H1 (cell line): ENCODE measurements around the gene CSF3R. TPM values are rescaled to one million over a fixed set of nuclear protein-coding genes. Genes with fewer than 3 reads are reported as not detected.

Source experiments
- CTCF ChIA-PET: fragments of 300-600 bp; sonication (Branson Sonifier 250); formaldehyde crosslinking; loops from one replicate; lab custom pipeline; 2021; ENCODE audit not compliant: partially characterized antibody; lab: Charles Lee
- POLR2A ChIA-PET: fragments of 300-600 bp; sonication (Branson Sonifier 250); formaldehyde crosslinking; loops from one replicate; lab custom pipeline; 2021; ENCODE audit warnings: inconsistent platforms; ENCODE audit not compliant: partially characterized antibody; lab: Charles Lee
- DNase-seq, 2 experiments: peaks; one replicate each; pipeline versions ENCODE4 v3.0.0 to v3.0.0-alpha.2; 2010 to 2022; ENCODE audit warnings: low spot score in 2 of 2, low read depth in 1 of 2, mixed read lengths in 1 of 2
- FAIRE-seq: peaks from 2 replicates; lab custom pipeline; 2011; peaks lifted over from hg19 to GRCh38; lab: Jason Lieb, UNC
- H2AFZ ChIP-seq: 2 replicates; pipeline ENCODE4 v1.8.1; 2012; ENCODE audit warnings: low read length, inconsistent platforms
- H2AK5ac ChIP-seq: 2 replicates; pipeline ENCODE4 v1.6.1; 2013; ENCODE audit warnings: low read depth, low read length
- H2BK120ac ChIP-seq: replicated peaks from 2 replicates; pipeline ENCODE3; 2013; ENCODE audit warnings: low read depth, low read length, inconsistent platforms
- H2BK12ac ChIP-seq: 2 replicates; pipeline ENCODE4 v1.6.1; 2013; ENCODE audit warnings: low read depth, low read length
- H2BK15ac ChIP-seq: 2 replicates; pipeline ENCODE4 v1.6.1; 2013; ENCODE audit warnings: low read length
- H2BK20ac ChIP-seq: 2 replicates; pipeline ENCODE4 v1.6.1; 2013; ENCODE audit warnings: low read length
- H2BK5ac ChIP-seq: 2 replicates; pipeline ENCODE4 v1.6.1; 2013; ENCODE audit warnings: low read depth, low read length
- H3K14ac ChIP-seq: 2 replicates; pipeline ENCODE4 v1.6.1; 2013; ENCODE audit warnings: inconsistent platforms; ENCODE audit not compliant: insufficient read length
- H3K18ac ChIP-seq: 2 replicates; pipeline ENCODE4 v1.6.1; 2013; ENCODE audit warnings: low read length; ENCODE audit errors: extremely low read depth
- H3K23ac ChIP-seq: 2 replicates; pipeline ENCODE4 v1.6.1; 2013; ENCODE audit warnings: inconsistent platforms; ENCODE audit not compliant: insufficient read length
- H3K23me2 ChIP-seq: 2 replicates; pipeline ENCODE4 v1.6.1; 2013; ENCODE audit warnings: low read depth, low read length
- H3K27ac ChIP-seq: 2 replicates; pipeline ENCODE4 v1.6.1; 2011; ENCODE audit warnings: low read depth, low read length, inconsistent platforms
- H3K27me3 ChIP-seq, 4 experiments: replicated peaks in 1 of 4; 1 replicate in 1 of 4; 2 replicates in 3 of 4; pipeline versions ENCODE4 v1.6.1 to v1.8.1; 2011 to 2013; ENCODE audit warnings: low read length in 3 of 4, mild to moderate bottlenecking in 3 of 4, inconsistent platforms in 2 of 4, mixed read lengths in 2 of 4, moderate library complexity in 1 of 4; ENCODE audit not compliant: control insufficient read depth in 3 of 4, insufficient read depth in 3 of 4; ENCODE audit errors: extremely low read depth in 1 of 4
- H3K36me3 ChIP-seq, 4 experiments: 2 replicates each; pipeline versions ENCODE4 v1.6.1 to v1.8.1; 2011 to 2013; ENCODE audit warnings: mild to moderate bottlenecking in 4 of 4, low read length in 3 of 4, moderate library complexity in 2 of 4, control low read depth in 1 of 4, inconsistent platforms in 1 of 4; ENCODE audit not compliant: insufficient read depth in 4 of 4, control insufficient read depth in 2 of 4
- H3K4ac ChIP-seq: replicated peaks from 2 replicates; pipeline ENCODE3; 2013; ENCODE audit warnings: low read length, low read depth, mixed read lengths, inconsistent platforms; ENCODE audit not compliant: insufficient read length
- H3K4me1 ChIP-seq, 4 experiments: replicated peaks in 1 of 4; 1 replicate in 1 of 4; 2 replicates in 3 of 4; pipeline versions ENCODE4 v1.6.1 to v1.8.1; 2011 to 2013; ENCODE audit warnings: low read length in 3 of 4, inconsistent platforms in 2 of 4, mixed read lengths in 1 of 4; ENCODE audit not compliant: insufficient read depth in 4 of 4, control insufficient read depth in 3 of 4
- H3K4me2 ChIP-seq, 2 experiments: 2 replicates each; pipeline versions ENCODE4 v1.6.1 to v1.8.1; 2011 to 2013; ENCODE audit warnings: low read depth in 2 of 2, low read length in 2 of 2, control low read depth in 1 of 2, inconsistent platforms in 1 of 2, mild to moderate bottlenecking in 1 of 2; ENCODE audit not compliant: insufficient read depth in 1 of 2
- H3K4me3 ChIP-seq, 4 experiments: fragments of 200-600, 300-600 bp in 1 of 4; sonication (generic), shearing (Covaris generic), sonication (Bioruptor Twin) in 1 of 4; 2 replicates each; pipeline versions ENCODE4 v1.5.1 to v1.8.1; 2011 to 2016; ENCODE audit warnings: low read length in 4 of 4, low read depth in 3 of 4, control low read depth in 2 of 4, inconsistent platforms in 2 of 4, mild to moderate bottlenecking in 2 of 4, mixed read lengths in 1 of 4, moderate library complexity in 1 of 4; ENCODE audit not compliant: insufficient read depth in 2 of 4; ENCODE audit errors: extremely low read depth in 1 of 4
- H3K56ac ChIP-seq: replicated peaks from 2 replicates; pipeline ENCODE3; 2013; ENCODE audit warnings: low read depth, mild to moderate bottlenecking, mixed read lengths, low read length, inconsistent platforms; ENCODE audit not compliant: insufficient read length
- H3K79me1 ChIP-seq: 2 replicates; pipeline ENCODE4 v1.6.1; 2013; ENCODE audit warnings: low read depth, low read length, control low read depth
- H3K79me2 ChIP-seq, 2 experiments: 2 replicates each; pipeline versions ENCODE4 v1.6.1 to v1.8.1; 2012 to 2013; ENCODE audit warnings: low read length in 2 of 2, mild to moderate bottlenecking in 2 of 2, inconsistent platforms in 1 of 2; ENCODE audit not compliant: insufficient read depth in 2 of 2, control insufficient read depth in 1 of 2
- H3K9ac ChIP-seq, 4 experiments: replicated peaks in 1 of 4; 1 replicate in 1 of 4; 2 replicates in 3 of 4; pipeline versions ENCODE4 v1.6.1 to v1.8.1; 2011 to 2013; ENCODE audit warnings: low read depth in 3 of 4, low read length in 3 of 4, control low read depth in 2 of 4, mild to moderate bottlenecking in 2 of 4, moderate library complexity in 2 of 4, inconsistent platforms in 1 of 4; ENCODE audit errors: extremely low read depth in 1 of 4
- H3K9me3 ChIP-seq, 2 experiments: 2 replicates each; pipeline versions ENCODE4 v1.6.1 to v1.8.1; 2012 to 2013; ENCODE audit warnings: mild to moderate bottlenecking in 2 of 2, moderate library complexity in 2 of 2, control low read depth in 1 of 2, inconsistent platforms in 1 of 2, low read depth in 1 of 2, low read length in 1 of 2, mixed read lengths in 1 of 2; ENCODE audit not compliant: insufficient read depth in 2 of 2
- H4K20me1 ChIP-seq, 2 experiments: replicated peaks in 1 of 2; 2 replicates each; pipeline versions ENCODE3 to v1.8.1; 2011 to 2013; ENCODE audit warnings: inconsistent platforms in 2 of 2, low read length in 2 of 2, mild to moderate bottlenecking in 1 of 2; ENCODE audit not compliant: insufficient read depth in 2 of 2, control insufficient read depth in 1 of 2
- H4K5ac ChIP-seq: 2 replicates; pipeline ENCODE4 v1.6.1; 2013; ENCODE audit warnings: low read length, low read depth, mixed read lengths, inconsistent platforms; ENCODE audit not compliant: insufficient read length
- H4K8ac ChIP-seq: 2 replicates; pipeline ENCODE4 v1.8.0; 2013; ENCODE audit warnings: mild to moderate bottlenecking, moderate library complexity, low read length, inconsistent platforms; ENCODE audit not compliant: insufficient read depth; ENCODE audit errors: extremely low read depth
- H4K91ac ChIP-seq: replicated peaks from 2 replicates; pipeline ENCODE3; 2013; ENCODE audit warnings: low read length, mixed read lengths, inconsistent platforms; ENCODE audit not compliant: insufficient read length
- ATF3 ChIP-seq: IDR thresholded peaks from 2 replicates; pipeline ENCODE4 v1.6.1; 2011; ENCODE audit warnings: low read depth, mild to moderate bottlenecking, low read length; ENCODE audit not compliant: insufficient read depth
- FOSL1 ChIP-seq: IDR thresholded peaks from 2 replicates; pipeline ENCODE4 v1.6.1; 2011; ENCODE audit warnings: mild to moderate bottlenecking, low read depth, low read length, moderate library complexity; ENCODE audit not compliant: insufficient read depth
- JUN ChIP-seq: IDR thresholded peaks from 2 replicates; pipeline ENCODE4 v1.6.1; 2011; ENCODE audit warnings: low read depth, mild to moderate bottlenecking, improper control_type of control experiment, low read length
- MAX ChIP-seq: IDR thresholded peaks from 2 replicates; pipeline ENCODE4 v1.6.1; 2012; ENCODE audit warnings: inconsistent platforms
- RFX5 ChIP-seq: IDR thresholded peaks from 2 replicates; pipeline ENCODE4 v1.6.1; 2011; ENCODE audit warnings: low read depth, low read length, improper control_type of control experiment, borderline replicate concordance
- SP1 ChIP-seq: IDR thresholded peaks from 2 replicates; pipeline ENCODE4 v1.6.1; 2011; ENCODE audit warnings: low read depth, low read length
- SP2 ChIP-seq: IDR thresholded peaks from 2 replicates; pipeline ENCODE4 v1.6.1; 2012; ENCODE audit warnings: mild to moderate bottlenecking, low read length, inconsistent platforms
- SUZ12 ChIP-seq: fragments of 200-600 bp; sonication (generic); IDR thresholded peaks from 2 replicates; pipeline ENCODE4 v1.6.1; 2012; ENCODE audit warnings: mild to moderate bottlenecking, inconsistent platforms, low read length, moderate library complexity, mixed read lengths
- TAF1 ChIP-seq: IDR thresholded peaks from 2 replicates; pipeline ENCODE4 v1.6.1; 2011; ENCODE audit warnings: mild to moderate bottlenecking, low read depth, low read length
- TBP ChIP-seq: IDR thresholded peaks from 2 replicates; pipeline ENCODE4 v1.6.1; 2011; ENCODE audit warnings: low read depth, low read length, improper control_type of control experiment
- USF2 ChIP-seq: IDR thresholded peaks from 2 replicates; pipeline ENCODE4 v1.6.1; 2011; ENCODE audit warnings: low read length, improper control_type of control experiment
- WGBS, 2 experiments: shearing (Covaris generic) in 1 of 2; methylation state at CpG; one replicate each; pipeline versions ENCODE4 v1.1.6 to v1.1.7; 2013 to 2015; ENCODE audit warnings: low lambda C conversion rate in 2 of 2, mixed read lengths in 2 of 2, inconsistent platforms in 1 of 2, low coverage in 1 of 2, missing lambda C conversion rate in 1 of 2; ENCODE audit not compliant: insufficient replicate concordance in 2 of 2, insufficient coverage in 1 of 2, insufficient read length in 1 of 2; ENCODE audit errors: extremely low coverage in 1 of 2, missing lambda C conversion rate in 1 of 2; 5-methylcytosine and 5-hydroxymethylcytosine counted together
- polyA plus RNA-seq, 7 experiments: library from polyadenylated mRNA; depleted of rRNA in 3 of 7; stranded (reverse) in 5 of 7; unstranded in 2 of 7; fragments of >200 nt in 5 of 7; fragments of 200-250 nt in 2 of 7; gene quantifications; 1 replicate in 5 of 7; 2 replicates in 1 of 7; 4 replicates in 1 of 7; pipeline versions ENCODE4 v1.2.1 to v1.2.3, GENCODE V29; 2011 to 2013; ENCODE audit warnings: missing spikeins in 2 of 7, mixed read lengths in 2 of 7
- total RNA-seq: library from RNA; stranded (reverse); fragmentation: NEBNext Ultra II Directional; extraction: Animal tissue kit (Norgen Biotek cat#: 25700); gene quantifications from 2 replicates; pipeline ENCODE4 v1.2.1, GENCODE V29; 2021

CSF3R gene
- total and polyA plus RNA-seq, 2 of the 8 experiments (the other 6 are each of a cell fraction or from before 2014, with no cell fraction given), result not detected

- H3K27ac ChIP-seq, result no peak overlapping the region
- no peaks in the 10 kb centered on the region for H3K23me2 ChIP-seq
- H2BK20ac ChIP-seq, result no peak overlapping the region
- no peak for TF ChIP-seq MAX
- no peak for TF ChIP-seq JUN
- TF ChIP-seq USF2, result no peak
- TF ChIP-seq SP2, result no peak
- no peak for TF ChIP-seq ATF3
- TF ChIP-seq TBP, result no peak
- TF ChIP-seq TAF1, result no peak
- no peak for TF ChIP-seq FOSL1
- TF ChIP-seq SP1, result no peak
- TF ChIP-seq SUZ12, result no peak
- no peak for TF ChIP-seq RFX5
- FAIRE-seq (no peak), DNase-seq (no peak)
- H3K79me1 ChIP-seq, result no peaks in the 10 kb centered on the region
- 0 out of 7 replicates have a peak, but pooled peaks cover 0 to 2% (median 0%) of the 10 kb centered on the region in 4 experiments for H3K4me1 ChIP-seq
- H3K9me3 ChIP-seq, result no peaks in the 10 kb centered on the region; a peak in 1 of 4 replicates
- no peak overlapping the region for H2AK5ac ChIP-seq
- H4K8ac ChIP-seq, result no peak overlapping the region
- WGBS, 2 experiments, result 84% methylated on average over 2 of the region's 7 CpGs; no CpG with 5 or more reads in 1 of the 2 experiments
- H3K4ac ChIP-seq, result no peak overlapping the region
- no peak overlapping the region for H3K23ac ChIP-seq
- no peak overlapping the region for H2BK12ac ChIP-seq
- H3K4me3 ChIP-seq, result no peak overlapping the region
- no peak overlapping the region for H4K5ac ChIP-seq
- H3K9ac ChIP-seq, result no peak overlapping the region
- H3K18ac ChIP-seq, result no peak overlapping the region
- H3K79me2 ChIP-seq, result no peaks in the 10 kb centered on the region
- H3K27me3 ChIP-seq, result no peaks in the 10 kb centered on the region
- H3K56ac ChIP-seq, result no peak overlapping the region
- no peaks in the 10 kb centered on the region for H4K20me1 ChIP-seq
- no peak overlapping the region for H2BK5ac ChIP-seq
- no peak overlapping the region for H2AFZ ChIP-seq
- no peak overlapping the region for H2BK15ac ChIP-seq
- H3K36me3 ChIP-seq, result no peaks in the 10 kb centered on the region
- no peak overlapping the region for H3K4me2 ChIP-seq
- H3K14ac ChIP-seq, result no peak overlapping the region
- POLR2A ChIA-PET, result interaction anchor here (0.9 kb wide), 1 partner anchor 66 kb away, joined by 3 read pairs; the partner anchor contains the start of gene MRPS15
- CTCF ChIA-PET, result interaction anchor here (0.8 to 1.7 kb wide), 5 partner anchors 12 to 40 kb away, joined by 3 to 9 read pairs (median 5); no protein-coding TSS in a partner anchor
- no peak overlapping the region for H2BK120ac ChIP-seq
- H4K91ac ChIP-seq, result no peak overlapping the region
Measured at GRCh38 chr1:36530261-36530660, 47.5 kb upstream of the CSF3R start.
